HG03064 (cell line): ENCODE measurements around the gene PKHD1.
A peak's percentile ranks its signal among the peaks of the same experiment; 100 is the strongest.

ENCODE experiments used
- ATAC-seq: cut with Tn5 transposase; IDR thresholded peaks from one replicate; pipeline ENCODE4 v1.9.1; 2021; ENCODE audit warnings: low read depth; ENCODE audit not compliant: unreplicated experiment

PKHD1 gene

GRCh38 chr6:52104979-52105378 is 17.6 kb upstream of the PKHD1 start:
- ATAC-seq: no peak

- no peak for ATAC-seq
These were observed 16.2 kb upstream of the PKHD1 start for GRCh38 chr6:52103623-52104022.

GRCh38 chr6:52102405-52102804 is 15.0 kb upstream of the PKHD1 start:
- ATAC-seq: no peak

GRCh38 chr6:52098721-52099120 is 11.3 kb upstream of the PKHD1 start:
- no peak for ATAC-seq

- ATAC-seq: no peak
These were observed 2.4 kb upstream of the PKHD1 start for GRCh38 chr6:52089758-52090348.

GRCh38 chr6:52086741-52087140 is 672 bp downstream of the PKHD1 start:
- ATAC-seq: no peak

- ATAC-seq: no peak
These were observed 6.2 kb downstream of the PKHD1 start for GRCh38 chr6:52081237-52081636.

GRCh38 chr6:52077961-52078625 is 9.3 kb downstream of the PKHD1 start:
- no peak for ATAC-seq

- no peak for ATAC-seq
These were observed 10.1 kb downstream of the PKHD1 start for GRCh38 chr6:52077180-52077884.

- ATAC-seq: no peak
These were observed 10.6 kb downstream of the PKHD1 start for GRCh38 chr6:52076791-52077179.

- ATAC-seq: no peak
These were observed 12.7 kb downstream of the PKHD1 start for GRCh38 chr6:52074716-52075115.

- ATAC-seq: no peak
These were observed 13.3 kb downstream of the PKHD1 start for GRCh38 chr6:52074155-52074554.

- ATAC-seq: no peak
These were observed 21.8 kb downstream of the PKHD1 start for GRCh38 chr6:52065621-52066020.

- ATAC-seq: peak; percentile 98
These were observed 23.6 kb downstream of the PKHD1 start for GRCh38 chr6:52063584-52064344.

- ATAC-seq: no peak
These were observed 25.9 kb downstream of the PKHD1 start for GRCh38 chr6:52061481-52061880.

GRCh38 chr6:52059821-52060220 is 27.6 kb downstream of the PKHD1 start:
- ATAC-seq: no peak

GRCh38 chr6:52055451-52055850 is 32.0 kb downstream of the PKHD1 start:
- ATAC-seq: no peak

- no peak for ATAC-seq
These were observed 34.2 kb downstream of the PKHD1 start for GRCh38 chr6:52053038-52053695.

GRCh38 chr6:52050051-52050405 is 37.4 kb downstream of the PKHD1 start:
- ATAC-seq: no peak

- ATAC-seq: no peak
These were observed 38.0 kb downstream of the PKHD1 start for GRCh38 chr6:52049252-52050050.
